SJSA1 (cell line): ENCODE data around the gene PEX10. TPM values are rescaled to one million over a fixed set of nuclear protein-coding genes. Genes with fewer than 3 reads are reported as not detected.

Experiments used
- DNase-seq, 2 experiments: peaks; one replicate each; pipeline ENCODE4 v3.0.0-alpha.2; 2015 to 2020; ENCODE audit warnings: low spot score in 2 of 2, low read depth in 1 of 2
- H3K27ac ChIP-seq: fragments of 250-450 bp; sonication (Bioruptor Pico); 2 replicates; pipeline ENCODE4 v1.5.1; 2020; ENCODE audit warnings: mild to moderate bottlenecking, moderate library complexity
- H3K27me3 ChIP-seq: fragments of 250-450 bp; sonication (Bioruptor Pico); replicated peaks from 2 replicates; pipeline ENCODE4 v1.5.1; 2020; ENCODE audit warnings: mild to moderate bottlenecking, moderate library complexity
- H3K36me3 ChIP-seq: fragments of 250-450 bp; sonication (Bioruptor Pico); 2 replicates; pipeline ENCODE4 v1.5.1; 2020; ENCODE audit warnings: mild to moderate bottlenecking
- H3K4me1 ChIP-seq: fragments of 250-450 bp; sonication (Bioruptor Pico); replicated peaks from 2 replicates; pipeline ENCODE4 v1.6.1; 2021; ENCODE audit warnings: mild to moderate bottlenecking
- H3K4me3 ChIP-seq: fragments of 250-450 bp; sonication (Bioruptor Pico); 2 replicates; pipeline ENCODE4 v1.5.1; 2020; ENCODE audit warnings: mild to moderate bottlenecking
- H3K9me3 ChIP-seq: fragments of 250-450 bp; sonication (Bioruptor Pico); replicated peaks from 2 replicates; pipeline ENCODE4 v1.5.1; 2020; ENCODE audit warnings: mild to moderate bottlenecking
- total RNA-seq: library from RNA; depleted of rRNA; stranded (reverse); fragments of >200 nt; shearing (Covaris generic); gene quantifications from 2 replicates; pipeline ENCODE4 v1.2.3, GENCODE V29; 2014

Gene PEX10
- total RNA-seq, 1 experiment from 2014 or later, result 37.3 TPM

DNA sequence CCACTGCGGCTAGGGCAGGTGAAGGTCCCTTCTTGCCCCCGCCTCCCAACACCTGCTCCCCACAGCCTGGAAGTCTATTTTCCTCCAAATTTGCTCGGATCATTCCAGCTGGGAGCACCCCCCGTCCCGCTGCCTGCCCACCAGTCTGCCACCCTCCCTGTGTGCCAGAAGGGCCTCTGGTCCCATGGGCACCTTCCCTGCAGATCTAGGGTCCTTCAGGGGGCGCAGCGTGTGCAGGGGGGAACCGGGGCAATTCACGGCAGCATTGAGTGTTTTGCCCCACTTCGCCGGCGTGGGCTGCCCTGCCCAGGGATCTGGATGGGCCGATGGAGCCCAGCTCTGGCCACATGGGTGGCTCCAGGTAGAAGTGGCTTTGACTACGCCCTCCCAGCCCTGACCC is 26.3 kb upstream of the PEX10 start:
- Histone ChIP-seq H3K27me3 (peaks cover 35% of the 10 kb centered on the region), H3K4me1 (no peaks in the 10 kb centered on the region; the same call in 1 of the 2 replicates), H3K4me3 (no peak overlapping the region), H3K9me3 (no peaks in the 10 kb centered on the region), H3K36me3 (no peaks in the 10 kb centered on the region), H3K27ac (no peak overlapping the region)
- DNase-seq, result no peak

DNA sequence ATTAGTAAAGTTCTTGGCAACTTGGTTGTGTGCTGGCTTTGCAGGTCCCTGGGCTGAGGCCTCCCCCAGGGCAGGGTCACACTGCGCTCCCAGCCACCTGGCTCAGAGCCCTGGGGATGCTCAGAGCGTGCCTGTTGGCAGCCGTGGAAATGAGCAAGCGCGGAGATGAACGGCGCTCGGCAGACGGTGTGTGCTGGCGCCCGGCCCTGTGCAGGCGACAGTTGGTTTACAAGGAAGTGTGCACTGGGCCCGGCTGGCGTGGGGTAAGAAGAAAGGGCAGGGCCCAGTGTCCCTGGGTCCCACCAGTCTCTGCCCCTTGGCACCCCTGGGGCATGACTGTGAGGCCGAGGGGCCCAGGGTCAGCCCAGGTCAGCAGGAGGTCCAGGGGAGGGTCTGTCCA is 25.7 kb upstream of the PEX10 start:
- H3K27me3 ChIP-seq, result peaks cover 38% of the 10 kb centered on the region

DNA sequence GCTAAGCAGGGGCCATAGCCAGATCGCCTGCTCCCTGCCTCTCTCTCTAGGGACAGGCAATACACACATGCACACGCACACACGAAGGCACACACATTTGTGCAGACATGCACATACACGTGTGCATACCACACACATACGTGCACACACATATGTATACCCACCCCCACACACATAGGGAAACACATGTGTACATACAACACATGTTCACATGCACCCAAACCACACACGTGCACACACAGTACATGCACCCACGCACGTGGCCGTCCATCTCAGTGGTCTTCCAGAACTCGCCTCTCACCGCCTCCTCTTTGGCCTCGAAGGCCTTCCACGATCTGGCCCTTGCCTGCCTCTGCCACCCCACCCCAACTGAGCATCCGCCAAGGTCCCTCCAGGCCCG is 25.3 kb upstream of the PEX10 start:
- Histone ChIP-seq H3K4me1 (no peaks in the 10 kb centered on the region; the same call in 1 of the 2 replicates), H3K27me3 (peaks cover 38% of the 10 kb centered on the region), H3K9me3 (no peaks in the 10 kb centered on the region), H3K27ac (no peak overlapping the region), H3K4me3 (no peak overlapping the region), H3K36me3 (no peaks in the 10 kb centered on the region)
- DNase-seq, result no peak

More for the DNA sequence above, 25.7 kb upstream of the PEX10 start:
- Histone ChIP-seq H3K36me3 (no peaks in the 10 kb centered on the region), H3K4me3 (no peak overlapping the region), H3K9me3 (no peaks in the 10 kb centered on the region), H3K27ac (no peak overlapping the region), H3K4me1 (no peaks in the 10 kb centered on the region; the same call in 1 of the 2 replicates)
- no peak for DNase-seq

DNA sequence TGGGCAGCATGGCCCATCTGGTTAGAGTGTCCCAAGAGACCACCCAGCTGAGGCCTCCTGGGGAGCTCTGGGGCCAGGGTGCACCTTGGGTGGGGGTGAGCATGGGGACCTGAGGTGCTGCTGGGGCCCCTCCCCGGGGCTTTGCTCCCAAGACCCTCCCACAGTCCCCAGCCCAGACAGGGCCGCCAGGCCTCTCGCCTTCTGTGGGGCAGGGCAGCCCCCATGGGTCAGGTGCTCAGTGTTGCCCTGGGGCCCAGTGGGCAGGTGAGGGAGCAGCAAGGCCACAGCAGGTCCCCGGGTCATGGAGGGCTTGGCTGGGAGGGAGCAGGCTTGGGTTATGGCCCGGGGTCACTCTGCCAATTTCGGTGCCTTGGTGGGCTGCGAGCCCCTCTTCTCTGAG is 24.5 kb upstream of the PEX10 start:
- Histone ChIP-seq H3K27me3 (peaks cover 40% of the 10 kb centered on the region), H3K36me3 (no peaks in the 10 kb centered on the region), H3K9me3 (no peaks in the 10 kb centered on the region), H3K27ac (no peak overlapping the region), H3K4me3 (no peak overlapping the region), H3K4me1 (no peaks in the 10 kb centered on the region; the same call in 1 of the 2 replicates)
- DNase-seq, result no peak

DNA sequence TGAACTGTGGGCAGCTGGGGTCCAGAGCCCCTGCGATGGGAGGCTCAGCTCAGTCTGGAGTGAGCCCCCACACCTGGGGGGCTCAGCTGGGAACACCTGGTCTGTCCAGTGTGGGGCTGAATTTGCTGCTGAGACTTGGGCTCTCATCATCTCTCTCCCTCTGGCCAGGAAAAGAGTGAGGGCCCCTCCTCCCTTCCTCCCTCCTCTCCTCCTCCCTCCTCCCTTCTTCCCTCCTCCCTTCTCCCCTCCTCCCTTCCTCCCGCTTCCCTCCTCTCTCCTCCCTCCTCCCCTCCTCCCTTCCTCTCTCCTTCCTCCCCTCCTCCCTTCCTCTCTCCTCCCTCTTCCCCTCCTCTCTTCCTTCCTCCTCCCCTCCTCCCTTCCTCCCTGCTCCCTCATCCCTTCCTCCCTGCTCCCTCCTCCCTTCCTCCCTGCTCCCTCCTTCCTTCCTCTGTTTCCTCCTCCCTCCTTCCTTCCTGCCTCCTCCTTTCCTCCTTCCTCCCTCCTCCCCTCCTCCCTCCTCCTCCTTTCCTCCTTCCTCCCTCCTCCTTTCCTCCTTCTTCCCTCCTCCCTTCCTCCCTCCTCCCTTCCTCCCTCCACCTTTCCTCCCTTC is 23.5 kb upstream of the PEX10 start:
- Histone ChIP-seq H3K9me3 (no peaks in the 10 kb centered on the region), H3K27ac (no peak overlapping the region), H3K4me3 (no peak overlapping the region), H3K36me3 (no peaks in the 10 kb centered on the region), H3K4me1 (no peaks in the 10 kb centered on the region; the same call in 1 of the 2 replicates), H3K27me3 (peaks cover 35% of the 10 kb centered on the region)
- DNase-seq, result no peak

DNA sequence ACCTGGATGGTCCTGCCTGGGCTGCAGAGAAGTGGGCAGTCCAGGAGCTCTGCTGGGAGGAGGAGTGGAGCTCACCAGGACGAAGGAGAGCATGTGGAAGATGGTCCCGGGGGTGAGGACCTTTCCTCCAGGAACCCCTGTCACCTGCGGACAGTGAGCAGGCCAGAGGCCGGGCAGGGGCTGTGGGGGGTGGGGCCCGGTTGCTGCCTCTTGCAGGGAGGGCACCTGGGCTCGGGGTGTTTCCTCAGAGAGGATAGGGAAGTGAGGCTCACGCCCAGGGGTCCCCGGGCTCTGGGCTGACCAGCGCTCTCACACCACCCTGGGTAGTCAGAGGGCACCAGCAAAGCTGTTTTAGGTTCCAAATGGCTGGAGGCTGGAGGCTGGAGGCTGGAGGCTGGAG is 22.7 kb upstream of the PEX10 start:
- DNase-seq, result no peak
- peaks cover 35% of the 10 kb centered on the region for H3K27me3 ChIP-seq
- H3K9me3 ChIP-seq, result peaks cover 2% of the 10 kb centered on the region; the same call in 1 of the 2 replicates
- H3K36me3 ChIP-seq, result no peaks in the 10 kb centered on the region
- H3K27ac ChIP-seq, result no peak overlapping the region
- H3K4me1 ChIP-seq, result no peaks in the 10 kb centered on the region; the same call in 1 of the 2 replicates
- H3K4me3 ChIP-seq, result no peak overlapping the region

DNA sequence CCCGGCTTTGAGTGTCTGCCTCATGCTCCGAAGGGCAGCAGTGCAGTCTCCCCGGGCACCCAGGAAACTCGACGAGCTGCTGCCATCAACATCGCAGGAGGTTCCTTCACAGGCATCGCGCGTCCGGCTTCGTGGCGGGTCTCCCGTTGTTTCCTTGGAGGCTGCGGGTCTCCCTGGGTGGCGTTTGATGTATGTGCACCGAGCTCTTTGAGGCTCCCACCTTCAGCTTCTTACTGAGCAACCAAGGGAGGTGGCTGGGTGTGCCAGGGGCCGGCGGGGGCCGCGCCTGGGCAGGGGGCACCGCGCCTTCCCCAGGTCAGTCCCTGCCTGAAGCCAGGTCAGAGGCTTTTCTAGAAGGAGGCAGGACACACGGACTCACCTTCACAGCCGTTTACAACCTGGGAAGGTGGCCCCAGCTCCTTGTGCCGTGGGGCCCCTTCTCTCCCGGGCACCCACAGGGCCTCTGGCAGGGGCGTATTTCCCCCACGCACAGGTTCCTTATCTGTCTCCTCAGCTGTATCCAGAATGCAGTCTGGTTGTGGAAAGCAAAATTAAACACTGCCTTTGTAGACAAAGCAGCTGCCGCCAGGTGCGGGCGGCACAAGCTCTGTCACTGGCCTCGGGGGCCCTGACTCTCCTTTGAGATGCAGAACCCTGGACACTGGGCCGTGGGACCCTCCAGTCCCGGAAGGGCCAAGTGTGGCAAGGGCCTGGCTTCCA is 21.7 kb upstream of the PEX10 start:
- no peak for DNase-seq
- no peaks in the 10 kb centered on the region; the same call in 1 of the 2 replicates for H3K4me1 ChIP-seq
- H3K27ac ChIP-seq, result no peak overlapping the region
- H3K36me3 ChIP-seq, result no peaks in the 10 kb centered on the region
- H3K9me3 ChIP-seq, result peaks cover 10% of the 10 kb centered on the region
- H3K4me3 ChIP-seq, result no peak overlapping the region
- H3K27me3 ChIP-seq, result peaks cover 35% of the 10 kb centered on the region

DNA sequence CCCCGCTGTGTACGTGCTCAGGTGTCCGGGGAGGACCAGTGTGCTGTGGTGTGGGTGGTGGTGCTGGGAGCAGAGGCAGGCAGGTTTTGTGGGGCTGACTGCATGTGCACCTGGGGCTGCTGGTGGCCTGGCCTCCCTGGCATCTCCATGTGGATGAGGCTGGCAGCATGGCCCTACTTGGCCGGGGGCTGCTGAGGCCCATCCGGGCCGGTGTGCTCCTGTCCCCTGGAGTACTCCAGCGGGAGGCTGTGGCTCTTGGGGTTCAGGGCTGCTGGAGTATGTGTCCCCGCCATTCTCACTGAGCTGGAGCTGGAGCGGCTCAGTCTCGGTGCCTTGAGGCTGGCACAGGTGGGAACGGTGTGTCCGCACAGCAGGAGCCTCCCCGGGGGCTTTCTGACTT is 20.8 kb upstream of the PEX10 start:
- Histone ChIP-seq H3K4me3 (no peak overlapping the region), H3K27me3 (peaks cover 35% of the 10 kb centered on the region), H3K4me1 (no peaks in the 10 kb centered on the region; the same call in 1 of the 2 replicates), H3K9me3 (peaks cover 13% of the 10 kb centered on the region), H3K36me3 (no peaks in the 10 kb centered on the region), H3K27ac (no peak overlapping the region)
- DNase-seq, result no peak

DNA sequence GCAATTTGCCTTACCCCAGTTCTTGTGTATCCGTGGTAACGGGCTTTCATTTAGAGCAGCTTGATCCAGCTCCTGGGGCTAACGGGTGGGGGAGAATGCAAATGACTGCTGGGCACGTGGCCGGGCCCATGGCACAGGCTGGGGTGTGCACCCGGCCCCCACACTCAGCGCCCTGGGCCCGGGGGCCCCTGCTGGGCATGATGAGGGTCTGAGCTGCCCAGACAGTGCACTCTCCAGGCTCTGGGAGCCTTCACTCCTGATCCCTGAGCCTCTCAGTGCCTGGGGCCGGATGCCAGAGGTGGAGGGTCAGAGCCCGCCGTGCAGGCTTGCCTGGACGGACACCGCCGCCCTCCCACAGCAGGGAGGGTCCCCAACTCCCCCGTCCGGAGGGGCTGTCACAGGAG is 20.1 kb upstream of the PEX10 start:
- Histone ChIP-seq H3K4me3 (no peak overlapping the region), H3K36me3 (no peaks in the 10 kb centered on the region), H3K27ac (no peak overlapping the region), H3K27me3 (peaks cover 35% of the 10 kb centered on the region), H3K4me1 (no peaks in the 10 kb centered on the region; the same call in 1 of the 2 replicates), H3K9me3 (peaks cover 13% of the 10 kb centered on the region)
- DNase-seq, result no peak

DNA sequence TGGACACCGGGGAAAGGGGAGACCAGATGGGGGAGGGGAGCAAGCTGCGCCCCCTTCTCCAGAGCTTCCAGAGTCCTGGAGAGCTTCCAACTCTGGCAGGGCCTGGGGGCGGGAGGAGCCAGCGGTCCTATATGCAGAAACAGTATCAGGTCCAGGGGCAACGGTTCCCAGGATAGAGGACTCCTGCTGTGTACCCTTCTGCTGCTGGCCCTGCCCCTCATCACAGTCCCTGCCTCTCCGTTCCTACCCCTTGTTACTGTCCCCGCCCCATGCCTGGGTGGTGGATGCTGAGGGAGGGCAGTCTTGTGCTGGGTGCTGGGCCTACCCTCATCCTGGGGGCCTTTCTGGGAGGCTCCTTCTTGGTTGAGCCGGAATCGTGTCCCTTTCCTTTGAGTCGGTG is 19.2 kb upstream of the PEX10 start:
- peaks cover 13% of the 10 kb centered on the region for H3K9me3 ChIP-seq
- no peak for DNase-seq
- no peaks in the 10 kb centered on the region for H3K36me3 ChIP-seq
- no peak overlapping the region for H3K4me3 ChIP-seq
- peaks cover 35% of the 10 kb centered on the region for H3K27me3 ChIP-seq
- H3K27ac ChIP-seq, result no peak overlapping the region
- H3K4me1 ChIP-seq, result no peaks in the 10 kb centered on the region; the same call in 1 of the 2 replicates

DNA sequence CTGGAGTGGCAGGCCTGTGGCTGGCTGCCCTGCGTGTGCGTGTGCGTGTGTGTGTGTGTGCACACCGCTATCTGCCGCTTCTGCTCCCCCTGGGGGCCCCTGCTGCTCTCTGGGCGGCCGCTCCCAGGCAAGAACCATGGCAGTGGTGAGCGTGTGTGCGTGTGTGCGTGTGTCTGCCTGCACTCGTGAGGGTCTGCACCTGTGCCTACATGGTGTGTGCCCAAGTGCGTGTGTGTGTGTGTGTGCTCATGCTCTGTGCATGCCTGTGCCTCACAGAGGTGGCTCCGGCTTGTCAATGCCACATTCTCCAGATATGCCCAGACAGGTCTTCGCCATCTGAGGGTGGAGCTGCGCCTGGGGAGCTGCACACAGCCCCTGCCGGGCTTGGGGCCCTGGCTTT is 18.7 kb upstream of the PEX10 start:
- Histone ChIP-seq H3K36me3 (no peaks in the 10 kb centered on the region), H3K27ac (no peak overlapping the region), H3K4me3 (no peak overlapping the region), H3K27me3 (peaks cover 35% of the 10 kb centered on the region), H3K9me3 (peaks cover 13% of the 10 kb centered on the region), H3K4me1 (no peaks in the 10 kb centered on the region; the same call in 1 of the 2 replicates)
- no peak for DNase-seq

DNA sequence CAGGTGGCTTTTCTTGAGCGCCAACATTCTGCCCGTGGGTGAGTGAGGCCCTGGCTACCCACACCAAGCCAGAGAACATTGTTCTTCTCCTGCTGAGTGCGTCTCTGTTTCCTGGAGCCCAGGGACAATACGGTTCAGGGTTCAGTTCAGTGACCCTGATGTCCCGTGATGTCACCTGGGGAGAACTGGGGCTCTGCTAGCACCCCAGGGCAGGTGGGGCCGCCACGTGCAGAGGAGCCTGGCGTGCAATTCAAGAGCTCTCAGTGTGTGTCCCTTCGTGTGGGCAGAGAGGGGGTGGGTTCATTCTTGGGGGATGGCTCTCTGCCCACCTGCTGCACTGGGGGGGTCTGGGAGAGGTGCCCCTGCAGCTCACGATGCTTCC is 18.2 kb upstream of the PEX10 start:
- no peaks in the 10 kb centered on the region for H3K36me3 ChIP-seq
- DNase-seq, result no peak
- H3K27me3 ChIP-seq, result peaks cover 35% of the 10 kb centered on the region
- no peaks in the 10 kb centered on the region; the same call in 1 of the 2 replicates for H3K4me1 ChIP-seq
- H3K4me3 ChIP-seq, result no peak overlapping the region
- peaks cover 13% of the 10 kb centered on the region for H3K9me3 ChIP-seq
- no peak overlapping the region for H3K27ac ChIP-seq

DNA sequence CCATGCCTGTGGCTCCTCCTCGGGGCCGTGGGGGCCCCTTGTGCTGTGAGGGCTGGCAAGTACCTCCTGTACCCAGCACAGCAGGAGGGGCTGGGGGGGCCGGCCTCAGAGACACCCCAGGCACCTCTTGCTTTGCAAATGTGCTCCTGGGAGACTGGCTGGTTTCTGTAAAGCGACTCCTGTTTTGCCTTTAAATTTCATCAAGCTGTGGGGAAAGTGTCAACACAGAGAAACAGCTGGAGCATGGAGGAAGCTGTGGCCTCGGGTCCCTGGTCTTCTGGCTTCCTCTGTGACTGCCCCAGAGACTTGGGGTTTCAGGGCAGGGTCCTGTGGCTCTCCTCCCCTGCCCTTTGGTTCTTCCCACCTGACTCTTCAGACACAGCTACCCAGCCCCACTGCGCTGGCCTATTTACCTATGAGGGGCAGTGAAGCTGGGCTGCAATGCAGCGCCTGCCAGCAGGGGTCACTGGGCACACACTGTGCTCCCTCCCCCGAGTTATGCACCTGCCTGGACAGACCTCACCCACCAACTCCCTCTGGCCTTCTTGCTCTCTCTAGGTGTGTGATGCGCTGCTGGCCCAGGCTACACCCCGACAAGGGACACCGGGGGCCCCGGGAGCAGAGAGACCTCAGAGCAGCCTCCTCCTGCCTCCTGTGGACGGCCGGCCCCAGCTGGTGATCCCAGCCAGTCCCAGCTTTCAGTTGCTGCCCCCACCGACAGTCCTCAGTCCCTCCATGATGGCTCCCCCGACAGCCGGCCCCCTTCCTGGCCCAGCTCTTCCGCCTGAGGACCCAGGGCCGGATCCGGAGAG is 17.6 kb upstream of the PEX10 start:
- H3K27me3 ChIP-seq, result peaks cover 31% of the 10 kb centered on the region
- no peaks in the 10 kb centered on the region for H3K36me3 ChIP-seq
- no peaks in the 10 kb centered on the region; the same call in 1 of the 2 replicates for H3K4me1 ChIP-seq
- peaks cover 13% of the 10 kb centered on the region for H3K9me3 ChIP-seq
- H3K4me3 ChIP-seq, result no peak overlapping the region
- DNase-seq, result no peak
- no peak overlapping the region for H3K27ac ChIP-seq

DNA sequence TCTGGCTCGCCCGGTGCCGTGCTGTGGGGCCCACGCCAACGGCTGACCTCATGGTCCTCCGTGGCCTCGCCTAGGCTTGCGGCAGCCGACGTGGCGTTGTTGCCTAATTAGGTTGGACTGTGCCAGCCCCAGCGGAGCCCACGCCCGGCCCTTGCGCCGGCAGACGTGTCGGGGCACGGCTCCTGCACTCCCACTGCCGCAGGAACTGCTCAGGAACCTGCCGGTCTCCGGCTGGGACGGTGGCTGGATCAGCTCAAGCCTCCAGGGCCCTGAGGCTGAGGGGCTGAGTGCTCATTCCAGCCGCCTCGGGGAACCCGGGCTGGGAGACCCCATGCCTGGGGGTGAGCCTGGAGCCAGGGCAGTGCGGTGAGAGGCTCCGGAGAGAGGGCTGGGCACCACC is 16.1 kb upstream of the PEX10 start:
- Histone ChIP-seq H3K9me3 (peaks cover 15% of the 10 kb centered on the region), H3K4me1 (no peaks in the 10 kb centered on the region), H3K27me3 (peaks cover 16% of the 10 kb centered on the region), H3K4me3 (no peak overlapping the region), H3K36me3 (no peaks in the 10 kb centered on the region), H3K27ac (no peak overlapping the region)
- DNase-seq, result no peak
